GM13976 (cell line): ENCODE results near the gene BCDIN3D.

ENCODE experiments used
- DNase-seq: peaks from one replicate; pipeline ENCODE4 v3.0.0; 2012; ENCODE audit warnings: low spot score
- in situ Hi-C: fragments of 300-500 bp; cut with MboI; formaldehyde crosslinking; loops from one replicate; pipeline ENCODE4 v1.12.0; 2022; ENCODE audit warnings: low sequenced_read_pairs, mixed read lengths, inconsistent platforms; ENCODE audit not compliant: unreplicated experiment
- TF ChIP-seq, protein P1 (sequence below): IDR thresholded peaks from 2 replicates; pipeline ENCODE4 v1.5.1; 2012; ENCODE audit warnings: borderline replicate concordance, mild to moderate bottlenecking; ENCODE audit not compliant: insufficient read depth; ENCODE audit errors: extremely low read depth, missing control alignments, control extremely low read depth

Gene BCDIN3D

DNA sequence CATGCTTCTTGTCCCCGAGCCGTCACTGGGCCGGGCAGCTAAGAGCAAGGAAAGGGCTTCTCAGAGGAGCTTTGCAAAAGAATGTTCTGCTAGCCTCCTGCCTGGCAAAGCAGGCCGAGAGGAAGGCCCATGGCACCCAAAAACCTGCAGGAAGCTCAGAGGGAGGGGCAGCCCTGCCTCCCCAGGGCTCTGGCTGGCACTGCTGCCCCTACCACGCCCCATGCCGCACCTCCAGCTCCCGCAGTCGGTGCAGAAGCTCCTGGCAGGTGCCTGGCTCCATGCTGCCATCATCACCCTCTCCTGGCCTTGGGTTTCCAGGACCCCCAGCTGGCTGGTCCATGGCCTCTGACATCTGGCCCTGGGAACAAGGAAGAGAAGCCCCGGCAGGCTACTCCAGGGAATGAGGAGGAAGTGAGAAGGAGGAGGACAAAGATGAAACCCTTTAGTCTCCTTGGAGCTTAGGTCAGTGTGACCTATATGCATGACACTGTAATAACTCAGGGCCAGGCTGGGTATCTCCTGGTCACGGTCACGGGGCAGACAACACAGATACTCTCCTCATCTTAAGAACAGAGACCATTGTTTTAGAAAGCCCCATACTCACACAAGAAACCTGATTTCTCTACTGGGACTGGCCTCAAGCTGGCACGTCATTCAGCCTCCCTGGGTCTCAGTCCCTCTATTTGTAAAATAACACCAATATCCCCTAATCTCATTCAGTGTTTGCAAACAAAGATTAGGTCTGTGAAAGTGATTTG lies 39.0 kb downstream of the BCDIN3D start:
- TF ChIP-seq, protein P1, sequence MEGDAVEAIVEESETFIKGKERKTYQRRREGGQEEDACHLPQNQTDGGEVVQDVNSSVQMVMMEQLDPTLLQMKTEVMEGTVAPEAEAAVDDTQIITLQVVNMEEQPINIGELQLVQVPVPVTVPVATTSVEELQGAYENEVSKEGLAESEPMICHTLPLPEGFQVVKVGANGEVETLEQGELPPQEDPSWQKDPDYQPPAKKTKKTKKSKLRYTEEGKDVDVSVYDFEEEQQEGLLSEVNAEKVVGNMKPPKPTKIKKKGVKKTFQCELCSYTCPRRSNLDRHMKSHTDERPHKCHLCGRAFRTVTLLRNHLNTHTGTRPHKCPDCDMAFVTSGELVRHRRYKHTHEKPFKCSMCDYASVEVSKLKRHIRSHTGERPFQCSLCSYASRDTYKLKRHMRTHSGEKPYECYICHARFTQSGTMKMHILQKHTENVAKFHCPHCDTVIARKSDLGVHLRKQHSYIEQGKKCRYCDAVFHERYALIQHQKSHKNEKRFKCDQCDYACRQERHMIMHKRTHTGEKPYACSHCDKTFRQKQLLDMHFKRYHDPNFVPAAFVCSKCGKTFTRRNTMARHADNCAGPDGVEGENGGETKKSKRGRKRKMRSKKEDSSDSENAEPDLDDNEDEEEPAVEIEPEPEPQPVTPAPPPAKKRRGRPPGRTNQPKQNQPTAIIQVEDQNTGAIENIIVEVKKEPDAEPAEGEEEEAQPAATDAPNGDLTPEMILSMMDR: no peak
- no peak for DNase-seq
- in situ Hi-C loops: no loop called here

GRCh38 chr12:49801141-49802063 lies 41.5 kb downstream of the BCDIN3D start:
- TF ChIP-seq, protein P1: no peak
- in situ Hi-C loops: no loop called here
- DNase-seq: no peak

- no peak for DNase-seq
- in situ Hi-C loops: no loop called here
- TF ChIP-seq, protein P1: no peak
Measured at GRCh38 chr12:49800421-49801140, 42.3 kb downstream of the BCDIN3D start.

GRCh38 chr12:49798934-49799333 lies 44.0 kb downstream of the BCDIN3D start:
- in situ Hi-C loops: no loop called here
- TF ChIP-seq, protein P1: no peak
- DNase-seq: no peak

DNA sequence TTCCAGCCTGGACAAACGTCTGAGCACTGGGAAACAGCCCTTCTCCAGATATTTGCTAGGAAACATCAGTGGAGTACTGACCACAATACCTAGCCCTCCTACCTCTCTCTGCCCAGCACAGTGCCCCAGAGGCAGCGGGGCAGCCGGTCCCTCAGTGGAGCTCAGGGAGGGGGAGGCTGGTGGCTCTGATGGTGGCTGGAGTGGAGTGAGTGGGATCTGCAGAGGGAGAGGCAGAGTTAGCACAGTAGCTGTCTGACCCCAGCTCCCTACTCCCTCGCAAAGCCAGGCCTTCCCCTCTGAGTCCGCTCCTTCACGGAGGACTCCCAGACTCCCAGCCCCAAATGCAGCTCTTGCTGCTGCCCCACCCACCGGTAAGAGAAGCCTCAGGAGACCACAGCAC lies 44.7 kb downstream of the BCDIN3D start:
- in situ Hi-C loops: no loop called here
- DNase-seq: peak; percentile 23
- TF ChIP-seq, protein P1: no peak

DNA sequence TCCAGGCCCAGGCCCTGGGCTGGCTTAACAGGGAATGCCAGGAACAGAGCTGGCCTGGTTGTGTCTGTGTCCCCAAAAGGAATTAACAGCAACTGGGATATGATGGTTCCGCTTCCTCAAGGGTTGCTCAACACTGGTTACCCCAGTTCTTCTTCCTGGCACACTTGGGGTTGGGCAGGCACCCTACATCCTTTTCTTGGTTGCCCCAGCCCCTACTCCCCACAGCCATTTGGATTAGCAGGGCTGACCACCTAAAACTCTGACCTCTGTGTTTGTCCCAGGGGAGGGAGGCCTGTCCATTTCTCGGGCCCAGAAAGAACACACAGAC lies 45.5 kb downstream of the BCDIN3D start:
- in situ Hi-C loops: no loop called here
- DNase-seq: peak; percentile 23
- TF ChIP-seq, protein P1: no peak
